Muscle layer of duodenum (tissue), 2 donors: ENCODE data around the gene DOCK9.
A peak's percentile ranks its signal among the peaks of the same experiment; 100 is the strongest.

ENCODE experiments used
- H3K27ac ChIP-seq: one replicate; pipeline ENCODE4 v1.7.0; 2013; ENCODE audit warnings: mild to moderate bottlenecking, low read length
- H3K27me3 ChIP-seq: one replicate; pipeline ENCODE4 v1.7.0; 2013; ENCODE audit warnings: low read depth, mild to moderate bottlenecking, control low read depth, low read length
- H3K36me3 ChIP-seq, 2 donors: one replicate each; pipeline ENCODE4 v1.7.0; 2013; ENCODE audit warnings: low read length in 2 of 2, control low read depth in 1 of 2, mild to moderate bottlenecking in 1 of 2; ENCODE audit not compliant: insufficient read depth in 2 of 2, control insufficient read depth in 1 of 2
- H3K4me1 ChIP-seq, 2 donors: one replicate each; pipeline ENCODE4 v1.7.0; 2013; ENCODE audit warnings: low read length in 2 of 2, mild to moderate bottlenecking in 2 of 2, control low read depth in 1 of 2, moderate library complexity in 1 of 2; ENCODE audit not compliant: insufficient read depth in 2 of 2, control insufficient read depth in 1 of 2
- H3K4me3 ChIP-seq, 2 donors: one replicate each; pipeline ENCODE4 v1.7.0; 2013; ENCODE audit warnings: low read length in 2 of 2, low read depth in 1 of 2, mild to moderate bottlenecking in 1 of 2
- H3K9me3 ChIP-seq, 2 donors: one replicate each; pipeline ENCODE4 v1.7.0; 2013; ENCODE audit warnings: low read length in 2 of 2, control low read depth in 1 of 2, mild to moderate bottlenecking in 1 of 2; ENCODE audit not compliant: control insufficient read depth in 1 of 2
- donor health status: healthy.

The DOCK9 gene

DNA sequence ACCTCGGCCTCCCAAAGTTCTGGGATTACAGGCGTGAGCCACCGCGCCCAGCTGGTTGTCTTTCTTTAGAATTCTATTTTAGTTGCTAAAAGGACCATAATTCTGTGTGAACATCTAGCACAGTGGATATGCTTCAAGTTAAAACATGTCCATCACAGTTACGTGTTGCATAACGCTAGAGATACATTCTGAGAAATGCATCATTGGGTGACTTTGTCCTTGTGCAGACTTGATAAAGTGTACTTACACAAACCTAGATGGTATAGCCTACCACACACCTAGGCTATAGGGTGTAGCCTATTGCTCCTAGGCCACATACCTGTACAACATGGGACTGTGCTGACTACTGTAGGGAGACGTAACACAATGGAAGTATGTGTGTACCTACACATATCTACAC, 35.4 kb downstream of the DOCK9 start:
- H3K27me3 ChIP-seq: no peaks in the 10 kb centered on the region
- peaks cover 0 to 55% of the 10 kb centered on the region in 2 donors for H3K4me1 ChIP-seq
- H3K27ac ChIP-seq: no peak overlapping the region
- H3K4me3 ChIP-seq: no peak overlapping the region
- H3K36me3 ChIP-seq: no peaks in the 10 kb centered on the region
- H3K9me3 ChIP-seq: no peaks in the 10 kb centered on the region

DNA sequence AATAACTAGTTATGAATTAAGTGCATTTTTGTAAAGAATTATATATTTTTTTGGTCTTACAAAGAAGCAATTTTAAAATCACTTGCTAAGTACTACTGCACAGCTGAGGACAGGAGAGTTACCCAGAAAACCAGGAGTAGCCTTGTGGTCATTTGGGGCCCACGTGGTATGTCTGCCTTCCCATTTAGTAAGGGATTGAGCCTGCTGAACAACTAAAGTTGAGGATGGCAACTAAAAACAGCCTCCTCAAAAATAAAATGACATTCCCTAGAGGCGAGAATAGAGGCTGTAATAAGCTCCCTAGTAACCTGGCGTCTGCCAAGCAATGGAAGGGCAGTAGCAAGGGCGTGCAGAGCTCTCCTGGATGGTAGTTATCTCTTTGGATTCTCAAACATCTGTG, 36.3 kb downstream of the DOCK9 start:
- Histone ChIP-seq H3K4me1 (peaks cover 0 to 55% of the 10 kb centered on the region in 2 donors), H3K4me3 (no peak overlapping the region), H3K36me3 (no peaks in the 10 kb centered on the region), H3K27me3 (no peaks in the 10 kb centered on the region), H3K27ac (no peak overlapping the region), H3K9me3 (no peaks in the 10 kb centered on the region)

DNA sequence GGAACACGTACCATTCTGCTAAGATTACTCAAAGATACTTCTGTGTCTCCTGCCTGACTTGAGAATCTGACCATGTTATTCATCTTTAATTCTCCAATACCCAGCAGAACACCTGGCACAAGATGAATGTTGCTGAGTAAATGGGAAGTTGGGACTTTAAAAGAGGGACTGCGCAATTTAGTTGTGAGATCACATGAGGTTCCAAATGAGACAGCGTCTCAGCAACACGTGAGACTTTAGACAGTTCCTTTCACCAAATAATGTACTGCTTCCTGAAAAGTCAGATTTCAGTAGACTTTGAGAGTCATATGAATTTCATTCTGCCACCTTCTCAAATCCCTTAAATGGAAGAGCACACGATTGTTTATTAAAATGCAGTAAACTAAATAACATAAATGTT, 36.7 kb downstream of the DOCK9 start:
- Histone ChIP-seq H3K27ac (peak overlapping the region; percentile 37), H3K27me3 (no peaks in the 10 kb centered on the region), H3K4me1 (peaks cover 0 to 51% of the 10 kb centered on the region in 2 donors), H3K4me3 (no peak overlapping the region), H3K36me3 (no peaks in the 10 kb centered on the region), H3K9me3 (no peaks in the 10 kb centered on the region)

DNA sequence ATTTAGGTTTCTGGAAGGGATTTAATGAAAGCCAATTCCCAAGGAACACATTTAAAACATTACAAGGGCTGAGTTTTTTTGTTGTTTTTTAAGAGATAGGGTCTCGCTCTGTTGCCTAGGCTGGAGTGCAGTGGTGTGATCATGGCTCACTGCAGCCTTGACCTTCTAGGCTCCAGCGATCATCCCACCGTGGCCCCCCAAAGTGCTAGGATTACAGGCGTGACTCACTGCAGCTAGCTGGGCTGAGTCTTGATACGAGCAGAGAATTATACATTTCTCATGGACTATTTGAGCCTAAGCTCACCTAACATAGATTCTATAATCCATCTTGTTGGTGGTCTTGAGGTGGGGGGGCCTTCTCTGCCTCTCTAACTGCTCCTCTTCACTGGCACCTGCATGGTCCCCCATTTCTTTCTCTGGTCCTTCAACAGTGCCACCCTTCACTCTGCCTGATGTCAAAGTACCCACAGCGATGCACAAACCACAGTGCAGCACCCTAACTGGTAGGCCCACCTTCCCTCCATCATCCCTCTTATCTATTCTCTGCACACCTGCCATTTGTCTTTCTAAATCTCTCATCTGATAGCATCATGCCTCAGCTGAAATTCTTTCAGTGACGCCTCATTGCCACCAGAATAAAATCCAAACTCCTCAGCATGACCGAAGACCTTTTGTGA, 37.4 kb downstream of the DOCK9 start:
- Histone ChIP-seq H3K27ac (peak overlapping the region; percentile 37), H3K9me3 (no peaks in the 10 kb centered on the region), H3K27me3 (no peaks in the 10 kb centered on the region), H3K4me3 (no peak overlapping the region), H3K4me1 (peaks cover 0 to 46% of the 10 kb centered on the region in 2 donors), H3K36me3 (no peaks in the 10 kb centered on the region)

DNA sequence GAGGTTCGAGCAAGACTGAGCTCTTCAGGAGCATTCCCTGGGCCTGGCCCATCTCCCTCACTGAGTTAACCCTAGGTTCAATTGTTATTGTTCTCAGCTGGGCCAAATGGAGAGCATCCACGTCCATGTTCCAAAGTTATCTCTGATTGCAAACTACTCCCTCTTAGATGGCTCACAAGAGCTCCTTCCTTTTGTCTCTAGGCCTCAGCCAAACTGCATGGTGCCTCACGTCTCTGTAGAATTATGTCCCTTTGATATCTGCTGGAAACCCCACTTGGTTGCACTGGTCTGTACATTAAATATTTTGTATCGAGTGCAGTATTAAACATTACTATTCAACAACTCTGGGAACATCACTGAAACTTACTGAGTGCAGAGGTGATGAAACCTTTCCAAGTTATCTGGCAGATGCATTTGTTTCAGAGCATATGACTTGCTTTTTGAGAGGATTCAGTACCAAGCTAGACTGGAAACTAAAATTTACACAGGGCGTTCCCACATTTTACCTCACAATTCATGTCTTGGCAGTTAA, 38.1 kb downstream of the DOCK9 start:
- H3K4me1 ChIP-seq: peaks cover 0 to 42% of the 10 kb centered on the region in 2 donors
- H3K36me3 ChIP-seq: no peaks in the 10 kb centered on the region
- peaks cover 0 to under 1% of the 10 kb centered on the region in 2 donors for H3K9me3 ChIP-seq
- H3K27ac ChIP-seq: no peak overlapping the region
- H3K4me3 ChIP-seq: no peak overlapping the region
- no peaks in the 10 kb centered on the region for H3K27me3 ChIP-seq

DNA sequence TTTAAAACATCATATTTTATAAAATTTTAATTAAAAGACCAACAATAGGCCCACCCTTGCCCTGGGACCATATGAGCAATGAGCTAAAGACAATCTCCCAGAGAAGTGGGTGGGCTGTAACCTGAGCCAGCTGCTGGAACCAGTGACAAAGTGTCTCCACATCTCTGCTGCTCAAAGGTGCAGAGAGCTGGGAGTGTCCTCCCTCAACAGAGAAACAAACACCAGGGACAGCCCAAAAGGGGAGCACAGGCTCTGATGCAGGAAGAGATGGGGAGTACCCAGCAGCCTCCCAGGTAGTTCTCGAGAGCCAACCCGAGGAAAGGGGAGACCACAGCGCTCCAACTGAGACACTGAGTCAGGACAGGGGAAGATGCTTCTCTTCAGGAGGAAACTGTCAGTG, 39.1 kb downstream of the DOCK9 start:
- no peak overlapping the region for H3K27ac ChIP-seq
- H3K36me3 ChIP-seq: no peaks in the 10 kb centered on the region
- H3K27me3 ChIP-seq: no peaks in the 10 kb centered on the region
- H3K9me3 ChIP-seq: peaks cover 7 to 8% of the 10 kb centered on the region in 2 donors
- no peak overlapping the region for H3K4me3 ChIP-seq
- peaks cover 0 to 42% of the 10 kb centered on the region in 2 donors for H3K4me1 ChIP-seq

DNA sequence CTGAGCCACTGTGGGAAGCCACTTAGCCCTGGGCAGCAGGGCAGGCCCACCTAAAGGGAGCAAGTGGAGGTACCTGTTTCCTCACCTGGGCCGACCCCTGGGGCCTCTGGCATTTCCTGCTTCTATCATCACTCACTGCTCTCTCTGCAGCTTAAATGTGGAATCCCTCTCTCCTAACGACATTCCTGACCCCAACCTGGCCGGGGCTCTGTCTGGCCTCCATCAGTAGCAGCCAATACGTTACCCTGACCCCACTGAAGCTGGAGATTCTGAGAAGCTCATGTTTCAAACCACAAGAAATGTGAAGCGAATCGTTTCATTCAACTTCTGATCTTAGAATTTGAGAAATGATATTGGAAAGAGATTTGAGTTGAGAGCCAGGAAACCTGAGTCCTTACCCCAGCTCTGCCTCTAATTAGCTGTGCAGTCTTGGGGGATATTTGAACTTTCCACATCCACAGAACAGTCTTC, 39.9 kb downstream of the DOCK9 start:
- H3K27ac ChIP-seq: no peak overlapping the region
- H3K9me3 ChIP-seq: peaks cover 7 to 8% of the 10 kb centered on the region in 2 donors
- no peaks in the 10 kb centered on the region for H3K36me3 ChIP-seq
- H3K4me3 ChIP-seq: no peak overlapping the region
- H3K27me3 ChIP-seq: no peaks in the 10 kb centered on the region
- peaks cover 0 to 40% of the 10 kb centered on the region in 2 donors for H3K4me1 ChIP-seq

DNA sequence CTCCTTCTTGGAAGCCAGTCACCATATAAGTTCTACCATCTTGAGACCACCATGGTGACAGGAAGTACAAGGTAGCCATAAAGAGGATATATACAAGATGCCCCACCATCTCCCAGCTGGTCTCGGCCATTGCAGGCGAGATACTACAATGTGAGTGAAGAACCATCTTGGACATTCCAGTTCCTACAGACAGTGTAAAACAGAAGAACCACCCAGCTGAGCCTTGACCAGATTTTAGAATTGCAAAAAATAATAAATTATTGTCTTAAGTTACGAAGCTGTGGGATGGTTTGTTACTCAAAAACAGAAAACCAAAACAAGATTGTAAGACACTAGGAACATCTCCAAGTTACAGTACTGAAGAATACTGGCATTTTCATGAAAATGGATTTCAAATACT, 43.6 kb downstream of the DOCK9 start:
- no peaks in the 10 kb centered on the region for H3K27me3 ChIP-seq
- H3K4me1 ChIP-seq: peaks cover 0 to 12% of the 10 kb centered on the region in 2 donors
- H3K27ac ChIP-seq: no peak overlapping the region
- H3K9me3 ChIP-seq: peaks cover 7 to 8% of the 10 kb centered on the region in 2 donors
- no peak overlapping the region for H3K4me3 ChIP-seq
- H3K36me3 ChIP-seq: no peaks in the 10 kb centered on the region

DNA sequence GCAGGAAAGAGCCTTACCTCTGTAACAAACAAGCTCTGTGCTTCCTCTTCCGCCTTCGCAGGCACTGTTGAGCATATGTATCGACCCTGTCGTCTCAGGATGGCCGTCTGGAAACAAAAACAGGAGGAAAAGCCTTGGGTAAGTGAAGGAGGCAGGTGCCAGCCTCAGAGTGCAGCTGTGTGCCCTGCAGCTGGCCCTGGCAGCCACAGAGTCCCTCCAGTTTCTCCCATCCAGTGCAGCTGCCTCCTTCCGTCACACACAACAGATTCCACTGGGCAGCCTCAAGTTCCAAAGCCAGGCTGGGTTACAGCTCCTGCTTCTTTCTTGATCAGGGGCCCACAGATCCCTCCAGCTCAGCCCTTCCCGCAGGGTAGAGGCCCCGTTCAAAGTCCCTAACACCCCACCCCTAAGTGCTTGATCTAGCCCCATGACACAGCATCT, 47.7 kb downstream of the DOCK9 start:
- H3K27me3 ChIP-seq: no peaks in the 10 kb centered on the region
- no peaks in the 10 kb centered on the region for H3K4me1 ChIP-seq
- H3K27ac ChIP-seq: no peak overlapping the region
- no peaks in the 10 kb centered on the region for H3K36me3 ChIP-seq
- no peak overlapping the region for H3K4me3 ChIP-seq
- peaks cover 7 to 8% of the 10 kb centered on the region in 2 donors for H3K9me3 ChIP-seq

DNA sequence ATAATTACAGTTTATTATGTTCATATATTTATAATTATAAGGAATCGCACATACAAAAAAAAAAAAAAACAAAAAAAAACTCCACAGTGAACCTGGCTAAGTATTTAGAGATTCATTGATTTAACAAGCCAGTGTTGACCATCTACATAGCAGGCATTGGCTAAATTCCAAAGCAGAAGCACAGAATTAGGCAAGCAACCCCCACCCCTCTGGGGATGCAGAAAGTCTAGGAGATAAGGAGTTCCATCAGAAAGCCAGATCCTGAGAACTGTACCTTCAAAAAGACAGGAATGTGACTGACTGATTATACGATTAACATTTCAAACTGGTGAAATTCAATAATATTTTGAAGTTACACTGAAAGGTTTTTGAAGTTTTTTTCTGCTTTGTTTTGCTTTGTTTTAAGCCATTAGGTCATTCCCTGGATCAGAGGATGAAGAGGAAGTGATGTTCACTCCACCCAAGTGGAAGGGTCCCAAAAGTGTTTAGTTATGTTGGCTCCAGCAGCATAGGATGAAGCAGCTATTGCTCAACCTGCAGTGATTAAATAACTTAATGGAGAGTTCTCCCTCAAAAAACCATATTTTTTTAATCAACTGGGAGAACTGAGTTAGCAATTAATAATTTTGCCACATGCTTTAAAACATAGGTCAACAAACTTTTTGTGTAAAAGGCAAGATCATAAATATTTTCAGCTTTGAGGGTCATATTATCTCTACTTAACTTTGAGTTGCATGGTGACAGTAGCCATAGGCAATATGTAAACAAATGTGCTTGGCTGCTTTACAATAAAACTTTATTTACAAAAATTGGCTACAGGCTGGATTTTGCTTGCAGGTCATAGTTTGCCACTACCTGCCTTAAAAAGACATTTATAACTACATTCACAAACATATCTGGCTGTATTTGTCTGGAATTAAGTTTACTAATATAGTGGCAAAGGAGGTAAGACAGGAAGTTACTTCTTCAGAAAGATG, 49.6 kb downstream of the DOCK9 start:
- Histone ChIP-seq H3K27me3 (no peaks in the 10 kb centered on the region), H3K36me3 (no peaks in the 10 kb centered on the region), H3K27ac (peak overlapping the region; percentile 62), H3K4me3 (no peak overlapping the region), H3K4me1 (no peaks in the 10 kb centered on the region), H3K9me3 (no peaks in the 10 kb centered on the region)

DNA sequence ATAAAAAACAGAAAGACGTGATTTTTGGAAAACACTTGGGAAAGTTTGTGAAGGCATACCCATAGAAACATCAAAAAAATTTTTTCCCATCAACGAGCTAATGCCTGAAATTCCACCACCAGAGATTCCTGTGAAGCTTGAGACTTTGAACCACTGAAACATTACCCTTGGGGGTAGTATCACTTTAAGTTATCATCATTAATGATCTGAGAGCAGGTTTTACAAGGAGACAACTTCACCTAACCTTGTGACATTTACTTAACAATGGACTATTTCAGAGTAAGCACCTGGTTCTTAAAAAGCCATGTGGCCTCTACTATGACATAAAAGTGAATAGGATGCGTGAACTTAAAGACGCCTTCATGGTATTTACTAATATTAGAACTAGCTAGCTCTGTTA, 51.9 kb downstream of the DOCK9 start:
- Histone ChIP-seq H3K9me3 (no peaks in the 10 kb centered on the region), H3K27me3 (no peaks in the 10 kb centered on the region), H3K4me3 (no peak overlapping the region), H3K4me1 (no peaks in the 10 kb centered on the region), H3K27ac (no peak overlapping the region), H3K36me3 (peaks cover 4 to 7% of the 10 kb centered on the region in 2 donors)
